ENCODE measurements around the gene YAP1. TPM values are rescaled to one million over a fixed set of nuclear protein-coding genes. Genes with fewer than 3 reads are reported as not detected.

Gene YAP1
- total RNA-seq, 1 donor: 169 TPM

DNA sequence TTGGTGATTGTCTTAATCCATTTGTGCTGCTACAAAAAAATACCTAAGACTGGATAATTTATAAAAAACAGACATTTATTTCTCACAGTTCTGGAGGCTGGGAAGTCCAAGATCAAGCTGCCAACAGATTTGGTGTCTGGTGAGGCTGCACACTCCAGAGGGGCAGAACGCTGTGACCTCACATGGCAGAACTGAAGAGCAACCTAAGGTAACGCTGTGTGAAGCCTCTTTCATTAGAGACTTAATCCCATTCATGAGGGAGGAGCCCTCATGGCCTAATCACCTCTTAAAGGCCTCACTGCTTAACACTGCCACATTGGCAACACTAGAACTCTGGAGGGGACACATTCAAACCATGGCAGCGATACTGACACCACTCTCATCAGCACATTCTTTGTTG lies 164.4 kb downstream of the YAP1 start:
- TF ChIP-seq, protein P1, sequence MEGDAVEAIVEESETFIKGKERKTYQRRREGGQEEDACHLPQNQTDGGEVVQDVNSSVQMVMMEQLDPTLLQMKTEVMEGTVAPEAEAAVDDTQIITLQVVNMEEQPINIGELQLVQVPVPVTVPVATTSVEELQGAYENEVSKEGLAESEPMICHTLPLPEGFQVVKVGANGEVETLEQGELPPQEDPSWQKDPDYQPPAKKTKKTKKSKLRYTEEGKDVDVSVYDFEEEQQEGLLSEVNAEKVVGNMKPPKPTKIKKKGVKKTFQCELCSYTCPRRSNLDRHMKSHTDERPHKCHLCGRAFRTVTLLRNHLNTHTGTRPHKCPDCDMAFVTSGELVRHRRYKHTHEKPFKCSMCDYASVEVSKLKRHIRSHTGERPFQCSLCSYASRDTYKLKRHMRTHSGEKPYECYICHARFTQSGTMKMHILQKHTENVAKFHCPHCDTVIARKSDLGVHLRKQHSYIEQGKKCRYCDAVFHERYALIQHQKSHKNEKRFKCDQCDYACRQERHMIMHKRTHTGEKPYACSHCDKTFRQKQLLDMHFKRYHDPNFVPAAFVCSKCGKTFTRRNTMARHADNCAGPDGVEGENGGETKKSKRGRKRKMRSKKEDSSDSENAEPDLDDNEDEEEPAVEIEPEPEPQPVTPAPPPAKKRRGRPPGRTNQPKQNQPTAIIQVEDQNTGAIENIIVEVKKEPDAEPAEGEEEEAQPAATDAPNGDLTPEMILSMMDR (IDR thresholded peaks at IDR 0.05; ENCODE audit: insufficient read depth, low read length): no peak
- no peak for DNase-seq (ENCODE audit: low read depth)

DNA sequence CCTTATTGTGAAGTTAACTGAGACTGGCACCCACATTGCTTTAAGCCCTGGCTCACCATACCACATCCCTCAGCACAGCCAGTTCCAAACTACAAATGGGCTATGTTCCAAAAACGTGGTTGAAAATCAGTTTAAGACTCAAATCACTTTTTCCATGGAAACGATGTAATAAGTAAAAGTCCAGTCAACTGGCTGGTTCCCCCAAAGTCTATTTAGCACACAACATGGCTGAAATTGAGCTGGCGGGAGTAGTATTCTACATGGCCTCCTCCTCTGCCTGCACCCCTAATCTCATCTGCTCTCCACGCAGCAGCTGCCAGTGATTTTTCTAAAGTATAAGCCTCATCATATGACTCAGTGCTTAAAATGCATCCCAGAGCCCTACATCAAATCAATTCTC lies 166.1 kb downstream of the YAP1 start:
- peak; percentile 43 for DNase-seq (ENCODE audit: low read depth)
- TF ChIP-seq, protein P1 (IDR thresholded peaks at IDR 0.05; ENCODE audit: insufficient read depth, low read length): no peak
- no peak overlapping the region for H3K4me3 ChIP-seq (ENCODE audit: low read depth, low read length)

More for the DNA sequence above, 164.4 kb downstream of the YAP1 start:
- no peak overlapping the region for H3K4me3 ChIP-seq (ENCODE audit: low read depth, low read length)

DNA sequence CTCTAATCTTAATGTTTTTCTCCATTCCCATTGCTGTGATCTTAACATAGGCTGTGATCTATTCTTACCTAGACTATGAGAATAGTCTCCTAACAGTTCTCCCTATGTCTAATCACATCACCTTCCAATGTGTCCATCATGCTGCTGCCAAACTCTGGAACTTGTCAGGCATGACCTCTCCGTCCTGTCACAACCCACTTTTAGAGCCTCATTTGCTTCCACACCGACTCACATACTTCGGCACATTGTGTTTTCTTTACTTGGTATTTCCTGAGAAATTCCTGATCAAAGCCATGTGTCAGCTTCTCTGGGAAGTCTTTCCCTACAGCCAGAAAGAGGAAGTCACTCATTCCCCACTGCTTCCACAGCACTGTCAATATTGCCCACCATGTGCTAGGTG lies 166.5 kb downstream of the YAP1 start:
- H3K4me3 ChIP-seq (ENCODE audit: low read depth, low read length): no peak overlapping the region
- TF ChIP-seq, protein P1 (IDR thresholded peaks at IDR 0.05; ENCODE audit: insufficient read depth, low read length): no peak
- peak; percentile 35 for DNase-seq (ENCODE audit: low read depth)

DNA sequence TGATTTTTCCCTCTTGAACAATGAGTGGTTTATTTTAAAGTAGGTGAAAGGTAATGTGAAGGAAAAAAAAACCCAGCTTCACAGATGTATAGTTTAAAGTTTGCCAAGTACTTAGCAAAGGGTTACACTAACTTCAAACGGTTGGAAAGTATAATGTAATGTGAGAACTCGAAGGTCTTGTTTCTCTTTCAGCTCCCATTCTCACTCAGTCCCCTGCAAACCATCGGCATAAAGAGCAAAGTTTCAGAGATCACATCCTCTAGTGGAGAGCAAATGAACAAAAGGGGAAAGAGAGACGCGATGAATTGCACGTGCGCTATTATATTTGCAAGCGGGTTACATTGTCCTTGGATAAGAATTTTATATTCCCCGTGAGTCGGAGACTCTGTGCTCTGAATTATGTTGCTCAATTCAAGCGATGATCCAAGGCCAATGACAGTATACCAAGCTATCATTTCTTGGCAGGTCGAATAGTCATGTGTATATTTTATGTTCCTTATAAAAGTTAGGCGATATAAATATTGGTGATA lies 169.5 kb downstream of the YAP1 start:
- DNase-seq (ENCODE audit: low read depth): peak; percentile 70
- TF ChIP-seq, protein P1 (IDR thresholded peaks at IDR 0.05; ENCODE audit: insufficient read depth, low read length): peak; percentile 63
- H3K4me3 ChIP-seq (ENCODE audit: low read depth, low read length): peak overlapping the region; percentile 18

DNA sequence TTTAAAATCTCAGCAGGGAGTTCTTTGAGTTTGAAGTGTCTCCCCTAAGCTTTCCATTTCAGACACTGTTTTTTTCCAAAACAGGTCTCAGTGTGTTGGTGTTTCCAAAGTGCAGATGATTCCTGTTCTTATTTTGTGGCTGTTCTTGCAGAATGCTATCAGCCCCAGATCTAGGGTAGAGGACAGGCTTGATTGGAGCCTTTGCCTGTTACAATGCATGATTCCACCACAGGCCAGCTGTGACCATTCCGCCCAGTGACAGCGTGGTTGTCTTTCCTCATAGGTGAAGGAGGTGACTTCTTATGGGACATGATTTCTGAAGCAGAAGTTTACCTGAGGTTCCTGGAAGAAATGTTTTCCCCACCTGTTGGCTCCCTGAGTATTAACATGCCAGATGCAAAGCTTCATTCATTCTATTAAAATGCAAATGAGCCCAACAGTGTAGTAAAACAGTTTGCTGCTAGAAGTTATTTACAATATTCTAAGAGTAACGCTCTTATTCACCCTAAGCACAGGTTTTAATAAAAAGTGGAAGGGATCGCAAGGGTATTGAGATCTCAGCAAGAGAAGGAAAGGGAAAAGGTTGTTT lies 170.1 kb downstream of the YAP1 start:
- no peak for DNase-seq (ENCODE audit: low read depth)
- no peak overlapping the region for H3K4me3 ChIP-seq (ENCODE audit: low read depth, low read length)
- TF ChIP-seq, protein P1 (IDR thresholded peaks at IDR 0.05; ENCODE audit: insufficient read depth, low read length): no peak

Other genes starting within 250 kb of the YAP1 start
- 3.9 and 4.2 TPM in 2 replicates for gene CEP126, start 195.4 kb upstream of the YAP1 start, total RNA-seq (ENCODE audit: low replicate concordance)
- gene ANGPTL5, start 193.9 kb upstream of the YAP1 start, total RNA-seq (ENCODE audit: low replicate concordance): 0.09 and 0.90 TPM in 2 replicates
- 4.1 and 12.7 TPM in 2 replicates for gene CFAP300, start 63.0 kb upstream of the YAP1 start, total RNA-seq (ENCODE audit: low replicate concordance)
- 0.16 and 2.4 TPM in 2 replicates for gene BIRC3, start 207.0 kb downstream of the YAP1 start, total RNA-seq (ENCODE audit: low replicate concordance)
- gene BIRC2, start 236.8 kb downstream of the YAP1 start, total RNA-seq (ENCODE audit: low replicate concordance): 68.7 and 75.3 TPM in 2 replicates